HG02973 (cell line): Measurements from ENCODE around the gene CSNK1G1.
"Not testable (repeated sequence)": the region's sequence is repeated elsewhere in the genome, so short reads cannot be mapped to it uniquely, and the experiment has no call there.

Experiments used
- ATAC-seq: cut with Tn5 transposase; IDR thresholded peaks from one replicate; pipeline ENCODE4 v1.9.1; 2021; ENCODE audit warnings: moderate library complexity; ENCODE audit not compliant: unreplicated experiment

CSNK1G1 gene

GRCh38 chr15:64288999-64289398, 67.0 kb downstream of the CSNK1G1 start:
- ATAC-seq: no peak

GRCh38 chr15:64288577-64288976, 67.4 kb downstream of the CSNK1G1 start:
- ATAC-seq: no peak

GRCh38 chr15:64287953-64288352, 68.0 kb downstream of the CSNK1G1 start:
- ATAC-seq: no peak

- ATAC-seq: no peak
These were observed 69.5 kb downstream of the CSNK1G1 start for GRCh38 chr15:64286473-64286872.

- ATAC-seq: no peak
These were observed 70.1 kb downstream of the CSNK1G1 start for GRCh38 chr15:64285871-64286270.

GRCh38 chr15:64285150-64285549, 70.8 kb downstream of the CSNK1G1 start:
- ATAC-seq: no peak

GRCh38 chr15:64284042-64284441, 71.9 kb downstream of the CSNK1G1 start:
- no peak for ATAC-seq

- no peak for ATAC-seq
These were observed 73.3 kb downstream of the CSNK1G1 start for GRCh38 chr15:64282701-64283100.

- ATAC-seq: no peak
These were observed 76.8 kb downstream of the CSNK1G1 start for GRCh38 chr15:64279131-64279530.

- no peak for ATAC-seq
These were observed 80.0 kb downstream of the CSNK1G1 start for GRCh38 chr15:64275934-64276333.

- no peak for ATAC-seq
These were observed 81.5 kb downstream of the CSNK1G1 start for GRCh38 chr15:64274341-64274950.

- ATAC-seq: no peak
These were observed 88.5 kb downstream of the CSNK1G1 start for GRCh38 chr15:64267331-64267973.

- ATAC-seq: not testable (repeated sequence)
These were observed 90.8 kb downstream of the CSNK1G1 start for GRCh38 chr15:64265188-64265587.

GRCh38 chr15:64264502-64264901, 91.5 kb downstream of the CSNK1G1 start:
- no peak for ATAC-seq

- ATAC-seq: no peak
These were observed 92.4 kb downstream of the CSNK1G1 start for GRCh38 chr15:64263567-64263966.

- no peak for ATAC-seq
These were observed 99.9 kb downstream of the CSNK1G1 start for GRCh38 chr15:64256051-64256450.

- no peak for ATAC-seq
These were observed 104.3 kb downstream of the CSNK1G1 start for GRCh38 chr15:64251658-64252057.

- ATAC-seq: no peak
These were observed 104.9 kb downstream of the CSNK1G1 start for GRCh38 chr15:64251121-64251520.

- no peak for ATAC-seq
These were observed 105.9 kb downstream of the CSNK1G1 start for GRCh38 chr15:64249883-64250575.

GRCh38 chr15:64249406-64249805, 106.6 kb downstream of the CSNK1G1 start:
- ATAC-seq: no peak

GRCh38 chr15:64247906-64248541, 107.9 kb downstream of the CSNK1G1 start:
- ATAC-seq: peak; percentile 60

- no peak for ATAC-seq
These were observed 108.5 kb downstream of the CSNK1G1 start for GRCh38 chr15:64247535-64247905.
